ENCODE measurements around the gene SETD5. TPM values are rescaled to one million over a fixed set of nuclear protein-coding genes. Genes with fewer than 3 reads are reported as not detected.

The SETD5 gene
- total and polyA plus RNA-seq, 8 donors: 11.2 to 431 (median 105) TPM

GRCh38 chr3:9380014-9380413 is 17.4 kb upstream of the SETD5 start:
- intact Hi-C loops (cut with DNase I; ENCODE audit: low total_unique reads): no loop called here
- no peaks in the 10 kb centered on the region for H3K9me3 ChIP-seq
- H3K27ac ChIP-seq: peak overlapping the region in 1 of 5 donors; percentile 14
- H3K36me3 ChIP-seq: peaks cover 52 to 95% (median 89%) of the 10 kb centered on the region in 4 donors
- H3K4me3 ChIP-seq: no peak overlapping the region
- DNase-seq: no peak
- 59 to 77% (median 73%) methylated on average over 3 of the region's 3 CpGs for WGBS, 5 donors
- H3K27me3 ChIP-seq: no peaks in the 10 kb centered on the region
- H3K4me1 ChIP-seq: no peaks in the 10 kb centered on the region
- TF ChIP-seq POLR2AphosphoS5 (IDR thresholded peaks at IDR 0.05) (no peak), CTCF (IDR thresholded peaks at IDR 0.05) (no peak), POLR2A (IDR thresholded peaks at IDR 0.05) (no peak), EP300 (IDR thresholded peaks at IDR 0.05) (no peak)

- TF ChIP-seq POLR2A (IDR thresholded peaks at IDR 0.05) (no peak), EP300 (IDR thresholded peaks at IDR 0.05) (no peak), POLR2AphosphoS5 (IDR thresholded peaks at IDR 0.05) (no peak), CTCF (IDR thresholded peaks at IDR 0.05) (no peak)
- 63 to 73% (median 71%) methylated on average over 13 of the region's 13 CpGs for WGBS, 5 donors
- no peak for DNase-seq
- intact Hi-C loops (cut with DNase I; ENCODE audit: low total_unique reads): no loop called here
- Histone ChIP-seq H3K4me3 (no peak overlapping the region), H3K36me3 (peaks cover 49 to 95% (median 89%) of the 10 kb centered on the region in 4 donors), H3K27ac (peak overlapping the region in 2 of 5 donors; percentile 3 to 9), H3K9me3 (no peaks in the 10 kb centered on the region), H3K27me3 (no peaks in the 10 kb centered on the region), H3K4me1 (peaks cover 0 to 13% (median 0%) of the 10 kb centered on the region in 4 donors)
Measured at GRCh38 chr3:9384141-9384828, 13.1 kb upstream of the SETD5 start.

GRCh38 chr3:9385187-9386077 is 12.0 kb upstream of the SETD5 start:
- H3K4me1 ChIP-seq: peaks cover 0 to 17% (median 0%) of the 10 kb centered on the region in 4 donors
- no peak for DNase-seq
- 85 to 94% (median 87%) methylated on average over 2 of the region's 2 CpGs for WGBS, 5 donors
- no peak for TF ChIP-seq CTCF (IDR thresholded peaks at IDR 0.05)
- no peak for TF ChIP-seq POLR2A (IDR thresholded peaks at IDR 0.05)
- TF ChIP-seq EP300 (IDR thresholded peaks at IDR 0.05): no peak
- TF ChIP-seq POLR2AphosphoS5 (IDR thresholded peaks at IDR 0.05): no peak
- H3K27ac ChIP-seq: no peak overlapping the region
- no peaks in the 10 kb centered on the region for H3K9me3 ChIP-seq
- H3K36me3 ChIP-seq: peaks cover 56 to 95% (median 89%) of the 10 kb centered on the region in 4 donors
- intact Hi-C loops (cut with DNase I; ENCODE audit: low total_unique reads): no loop called here
- H3K4me3 ChIP-seq: no peak overlapping the region
- H3K27me3 ChIP-seq: no peaks in the 10 kb centered on the region

GRCh38 chr3:9386078-9386459 is 11.3 kb upstream of the SETD5 start:
- H3K36me3 ChIP-seq: peaks cover 62 to 95% (median 89%) of the 10 kb centered on the region in 4 donors
- intact Hi-C loops (cut with DNase I; ENCODE audit: low total_unique reads): no loop called here
- peaks cover 0 to 20% (median 0%) of the 10 kb centered on the region in 4 donors for H3K4me1 ChIP-seq
- H3K27ac ChIP-seq: no peak overlapping the region
- no peaks in the 10 kb centered on the region for H3K9me3 ChIP-seq
- H3K27me3 ChIP-seq: no peaks in the 10 kb centered on the region
- H3K4me3 ChIP-seq: no peak overlapping the region
- DNase-seq: no peak
- TF ChIP-seq POLR2A (IDR thresholded peaks at IDR 0.05): no peak
- no peak for TF ChIP-seq CTCF (IDR thresholded peaks at IDR 0.05)
- no peak for TF ChIP-seq EP300 (IDR thresholded peaks at IDR 0.05)
- TF ChIP-seq POLR2AphosphoS5 (IDR thresholded peaks at IDR 0.05): no peak
- 49 to 69% (median 63%) methylated on average over 3 of the region's 3 CpGs for WGBS, 5 donors

Data from stomach (tissue), 9 donors.